Panc1 (cell line): ENCODE data around the gene LSM2. TPM values are rescaled to one million over a fixed set of nuclear protein-coding genes. Genes with fewer than 3 reads are reported as not detected.

Experiments used
- ATAC-seq: fragments of 200-7000 bp; cut with Tn5 transposase; 2 replicates; pipeline ENCODE4 v1.9.1; 2020; ENCODE audit warnings: mild to moderate bottlenecking, moderate library complexity
- BruUV-seq: library from RNA; stranded (reverse); fragments of 400-500 nt; replicated peaks from 2 replicates; lab custom pipeline; 2021; lab: Mats Ljungman, UMichigan
- CTCF ChIA-PET: fragments of 300-600 bp; sonication (Branson Sonifier 250); formaldehyde crosslinking; loops from one replicate; lab custom pipeline; 2022; ENCODE audit warnings: antibody characterized with exemption; lab: Charles Lee
- POLR2A ChIA-PET: fragments of 300-600 bp; sonication (Branson Sonifier 250); formaldehyde crosslinking; loops from one replicate; lab custom pipeline; 2022; ENCODE audit warnings: antibody characterized with exemption; lab: Charles Lee
- DNase-seq: peaks from one replicate; pipeline ENCODE4 v3.0.0-alpha.2; 2010; ENCODE audit warnings: low read depth, low spot score
- H3K27ac ChIP-seq: 2 replicates; pipeline ENCODE4 v1.5.1; 2011; ENCODE audit warnings: mild to moderate bottlenecking, low read length, inconsistent platforms
- H3K27me3 ChIP-seq: fragments of 200-500 bp; sonication (Bioruptor generic); 2 replicates; pipeline ENCODE4 v1.6.0; 2014; ENCODE audit warnings: low read length, inconsistent platforms; ENCODE audit not compliant: control insufficient read depth, insufficient read depth
- H3K36me3 ChIP-seq: fragments of 200-500 bp; sonication (Bioruptor generic); 2 replicates; pipeline ENCODE4 v1.5.1; 2014; ENCODE audit warnings: inconsistent platforms, mild to moderate bottlenecking, low read length, moderate library complexity; ENCODE audit not compliant: control insufficient read depth, insufficient read depth
- H3K4me1 ChIP-seq: 2 replicates; pipeline ENCODE4 v1.5.1; 2011; ENCODE audit warnings: inconsistent platforms, mild to moderate bottlenecking, low read length, moderate library complexity; ENCODE audit not compliant: control insufficient read depth, insufficient read depth
- H3K4me3 ChIP-seq, 2 experiments: 2 replicates each; pipeline ENCODE4 v1.5.1; 2011 to 2012; ENCODE audit warnings: low read depth in 2 of 2, low read length in 2 of 2, mild to moderate bottlenecking in 2 of 2, inconsistent platforms in 1 of 2, moderate library complexity in 1 of 2
- H3K9me3 ChIP-seq: fragments of 200-500 bp; sonication (Bioruptor generic); 2 replicates; pipeline ENCODE4 v1.5.1; 2014; ENCODE audit warnings: low read depth, mild to moderate bottlenecking, inconsistent platforms, low read length, moderate library complexity; ENCODE audit not compliant: control insufficient read depth, insufficient read depth
- POLR2AphosphoS5 ChIP-seq: IDR thresholded peaks from 2 replicates; pipeline ENCODE4 v1.6.1; 2012; ENCODE audit warnings: mild to moderate bottlenecking, low read depth, low read length, moderate library complexity
- SIN3A ChIP-seq: IDR thresholded peaks from 2 replicates; pipeline ENCODE4 v1.6.1; 2012; ENCODE audit warnings: low read depth, mild to moderate bottlenecking, low read length, moderate library complexity, borderline replicate concordance; ENCODE audit not compliant: insufficient read depth
- TCF7L2 ChIP-seq: IDR thresholded peaks from 2 replicates; pipeline ENCODE4 v1.6.1; 2011; ENCODE audit warnings: mild to moderate bottlenecking, low read depth, low read length, inconsistent platforms
- in situ Hi-C: cut with HindIII; loops from 2 replicates; pipeline ENCODE4 v1.10.0; 2016; ENCODE audit warnings: low sequenced_read_pairs, low pct_unique_long_range_greater_than_20kb
- intact Hi-C: fragments of 100-400 bp; cut with micrococcal nuclease; formaldehyde crosslinking; loops from one replicate; pipeline ENCODE4 v1.10.0; 2022; ENCODE audit not compliant: unreplicated experiment
- total RNA-seq: library from RNA; stranded (reverse); gene quantifications from one replicate; pipeline ENCODE4 v1.2.1, GENCODE V29; 2021; ENCODE audit not compliant: unreplicated experiment
- TF ChIP-seq, protein P1 (sequence below), 2 experiments: IDR thresholded peaks; 2 replicates each; pipeline ENCODE4 v1.6.1; 2011 to 2012; ENCODE audit warnings: low read depth in 2 of 2, control low read depth in 1 of 2, low read length in 1 of 2, mild to moderate bottlenecking in 1 of 2, moderate library complexity in 1 of 2; ENCODE audit not compliant: insufficient read depth in 1 of 2
- TF ChIP-seq, protein P2 (sequence below): fragments of 450-650 bp; IDR thresholded peaks from 2 replicates; pipeline ENCODE4 v1.5.1; 2017; ENCODE audit warnings: mild to moderate bottlenecking

Gene LSM2
- total RNA-seq, 1 experiment from 2014 or later: 89.7 TPM

DNA sequence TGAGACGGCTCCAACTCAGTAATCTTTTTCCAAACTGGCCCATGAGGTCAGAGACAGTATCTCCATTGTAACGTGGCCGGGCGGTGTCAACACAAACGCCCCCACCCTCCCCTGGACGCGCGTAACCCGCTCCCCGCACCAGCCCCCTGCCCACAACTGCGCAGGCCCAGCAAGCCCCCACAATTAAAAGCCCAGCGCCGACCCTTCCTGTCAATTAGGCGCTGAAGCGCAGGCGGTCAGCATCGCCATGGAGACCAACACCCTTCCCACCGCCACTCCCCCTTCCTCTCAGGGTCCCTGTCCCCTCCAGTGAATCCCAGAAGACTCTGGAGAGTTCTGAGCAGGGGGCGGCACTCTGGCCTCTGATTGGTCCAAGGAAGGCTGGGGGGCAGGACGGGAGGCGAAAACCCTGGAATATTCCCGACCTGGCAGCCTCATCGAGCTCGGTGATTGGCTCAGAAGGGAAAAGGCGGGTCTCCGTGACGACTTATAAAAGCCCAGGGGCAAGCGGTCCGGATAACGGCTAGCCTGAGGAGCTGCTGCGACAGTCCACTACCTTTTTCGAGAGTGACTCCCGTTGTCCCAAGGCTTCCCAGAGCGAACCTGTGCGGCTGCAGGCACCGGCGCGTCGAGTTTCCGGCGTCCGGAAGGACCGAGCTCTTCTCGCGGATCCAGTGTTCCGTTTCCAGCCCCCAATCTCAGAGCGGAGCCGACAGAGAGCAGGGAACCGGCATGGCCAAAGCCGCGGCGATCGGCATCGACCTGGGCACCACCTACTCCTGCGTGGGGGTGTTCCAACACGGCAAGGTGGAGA is 8.5 kb upstream of the LSM2 start, which contains the start of the genes HSPA1A and HSPA1L:
Gene HSPA1A (plus strand): TSS at position 519 of the 814 bp plus-strand sequence. CDS start 214 bp downstream, at position 733.
Gene HSPA1L (minus strand): TSS at position 259 of the 814 bp plus-strand sequence. CDS start 3,311 bp downstream, outside the sequence.
- in situ Hi-C loops (no loop called here), intact Hi-C loops (no loop called here)
- Histone ChIP-seq H3K9me3 (no peaks in the 10 kb centered on the region), H3K27ac (peak within 1 kb of the TSS; percentile 87), H3K4me1 (peaks cover 13% of the 10 kb centered on the region), H3K4me3 (peak within 1 kb of the TSS; percentile 56 to 70), H3K27me3 (no peaks in the 10 kb centered on the region), H3K36me3 (no peaks in the 10 kb centered on the region)
- ChIA-PET POLR2A (interaction anchor here (0.7 to 1.2 kb wide), 8 partner anchors 9 to 144 kb away, joined by 3 to 13 read pairs (median 4); partner anchors contain the start of genes CLIC1, DDAH2, HSPA1B and LSM2), CTCF (interaction anchor here (0.8 kb wide), 1 partner anchor 8 kb away, joined by 3 read pairs; the partner anchor contains the start of gene LSM2)
- ATAC-seq (peak; percentile 86), DNase-seq (peak; percentile 96)
- no TSS peak for BruUV-seq
- no peak for TF ChIP-seq TCF7L2
- peak; percentile 81; the same call in 1 of the 2 replicates for TF ChIP-seq SIN3A
- TF ChIP-seq POLR2AphosphoS5: peak; percentile 100
- TF ChIP-seq, protein P1, sequence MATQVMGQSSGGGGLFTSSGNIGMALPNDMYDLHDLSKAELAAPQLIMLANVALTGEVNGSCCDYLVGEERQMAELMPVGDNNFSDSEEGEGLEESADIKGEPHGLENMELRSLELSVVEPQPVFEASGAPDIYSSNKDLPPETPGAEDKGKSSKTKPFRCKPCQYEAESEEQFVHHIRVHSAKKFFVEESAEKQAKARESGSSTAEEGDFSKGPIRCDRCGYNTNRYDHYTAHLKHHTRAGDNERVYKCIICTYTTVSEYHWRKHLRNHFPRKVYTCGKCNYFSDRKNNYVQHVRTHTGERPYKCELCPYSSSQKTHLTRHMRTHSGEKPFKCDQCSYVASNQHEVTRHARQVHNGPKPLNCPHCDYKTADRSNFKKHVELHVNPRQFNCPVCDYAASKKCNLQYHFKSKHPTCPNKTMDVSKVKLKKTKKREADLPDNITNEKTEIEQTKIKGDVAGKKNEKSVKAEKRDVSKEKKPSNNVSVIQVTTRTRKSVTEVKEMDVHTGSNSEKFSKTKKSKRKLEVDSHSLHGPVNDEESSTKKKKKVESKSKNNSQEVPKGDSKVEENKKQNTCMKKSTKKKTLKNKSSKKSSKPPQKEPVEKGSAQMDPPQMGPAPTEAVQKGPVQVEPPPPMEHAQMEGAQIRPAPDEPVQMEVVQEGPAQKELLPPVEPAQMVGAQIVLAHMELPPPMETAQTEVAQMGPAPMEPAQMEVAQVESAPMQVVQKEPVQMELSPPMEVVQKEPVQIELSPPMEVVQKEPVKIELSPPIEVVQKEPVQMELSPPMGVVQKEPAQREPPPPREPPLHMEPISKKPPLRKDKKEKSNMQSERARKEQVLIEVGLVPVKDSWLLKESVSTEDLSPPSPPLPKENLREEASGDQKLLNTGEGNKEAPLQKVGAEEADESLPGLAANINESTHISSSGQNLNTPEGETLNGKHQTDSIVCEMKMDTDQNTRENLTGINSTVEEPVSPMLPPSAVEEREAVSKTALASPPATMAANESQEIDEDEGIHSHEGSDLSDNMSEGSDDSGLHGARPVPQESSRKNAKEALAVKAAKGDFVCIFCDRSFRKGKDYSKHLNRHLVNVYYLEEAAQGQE (IDR thresholded peaks at IDR 0.05; ENCODE audit: insufficient read depth in 1 of 2, low read depth in 2 of 2, low read length in 1 of 2): peak in 1 of 2 experiments; percentile 45; a peak in 1 of 4 replicates

DNA sequence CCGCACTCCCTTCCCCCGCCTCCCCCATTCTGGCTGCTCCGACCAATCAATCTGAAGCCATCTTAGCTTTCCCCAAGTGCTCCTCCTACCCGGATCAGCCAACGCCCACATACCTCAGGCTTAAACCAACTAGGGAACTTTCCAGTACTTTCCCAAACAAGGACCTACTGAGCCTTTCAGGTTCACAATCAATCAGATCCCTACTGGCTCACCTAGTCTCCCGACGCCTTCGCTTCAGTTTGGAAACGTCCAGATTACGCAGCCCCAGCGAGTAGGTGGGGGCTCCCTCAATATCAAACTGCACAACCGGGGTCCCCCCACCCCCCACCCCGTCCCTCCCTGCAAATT is 7.9 kb upstream of the LSM2 start:
- Histone ChIP-seq H3K4me3 (peak overlapping the region; percentile 56 to 70), H3K27ac (peak overlapping the region; percentile 82), H3K4me1 (peaks cover 7% of the 10 kb centered on the region), H3K27me3 (no peaks in the 10 kb centered on the region), H3K36me3 (no peaks in the 10 kb centered on the region), H3K9me3 (no peaks in the 10 kb centered on the region)
- BruUV-seq: no TSS peak
- peak; percentile 92 for DNase-seq
- intact Hi-C loops (no loop called here), in situ Hi-C loops (no loop called here)
- CTCF ChIA-PET: interaction anchor here (0.8 kb wide), 1 partner anchor 8 kb away, joined by 3 read pairs; the partner anchor contains the start of gene LSM2
- POLR2A ChIA-PET: interaction anchor here (0.5 to 1.2 kb wide), 10 partner anchors 8 to 145 kb away, joined by 3 to 13 read pairs (median 4); partner anchors contain the start of genes CLIC1, DDAH2, HSPA1B and LSM2
- TF ChIP-seq, protein P2, sequence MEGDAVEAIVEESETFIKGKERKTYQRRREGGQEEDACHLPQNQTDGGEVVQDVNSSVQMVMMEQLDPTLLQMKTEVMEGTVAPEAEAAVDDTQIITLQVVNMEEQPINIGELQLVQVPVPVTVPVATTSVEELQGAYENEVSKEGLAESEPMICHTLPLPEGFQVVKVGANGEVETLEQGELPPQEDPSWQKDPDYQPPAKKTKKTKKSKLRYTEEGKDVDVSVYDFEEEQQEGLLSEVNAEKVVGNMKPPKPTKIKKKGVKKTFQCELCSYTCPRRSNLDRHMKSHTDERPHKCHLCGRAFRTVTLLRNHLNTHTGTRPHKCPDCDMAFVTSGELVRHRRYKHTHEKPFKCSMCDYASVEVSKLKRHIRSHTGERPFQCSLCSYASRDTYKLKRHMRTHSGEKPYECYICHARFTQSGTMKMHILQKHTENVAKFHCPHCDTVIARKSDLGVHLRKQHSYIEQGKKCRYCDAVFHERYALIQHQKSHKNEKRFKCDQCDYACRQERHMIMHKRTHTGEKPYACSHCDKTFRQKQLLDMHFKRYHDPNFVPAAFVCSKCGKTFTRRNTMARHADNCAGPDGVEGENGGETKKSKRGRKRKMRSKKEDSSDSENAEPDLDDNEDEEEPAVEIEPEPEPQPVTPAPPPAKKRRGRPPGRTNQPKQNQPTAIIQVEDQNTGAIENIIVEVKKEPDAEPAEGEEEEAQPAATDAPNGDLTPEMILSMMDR: no peak
- TF ChIP-seq SIN3A: no peak
- peak; percentile 74 for TF ChIP-seq POLR2AphosphoS5
- peak; percentile 81 for ATAC-seq
